ACC112 (cell line): Measurements from ENCODE around the gene NPB.

Experiments used
- H2AFZ ChIP-seq: fragments of 200-600 bp; sonication (generic); one replicate; pipeline ENCODE4 v1.6.0; 2017; ENCODE audit warnings: antibody characterized with exemption, low read length; ENCODE audit not compliant: unreplicated experiment
- H3K27ac ChIP-seq: fragments of 200-600 bp; sonication (generic); 2 replicates; pipeline ENCODE4 v1.5.1; 2014; ENCODE audit warnings: low read depth, mild to moderate bottlenecking, antibody characterized with exemption, low read length, moderate library complexity
- H3K27me3 ChIP-seq: fragments of 200-600 bp; sonication (generic); 2 replicates; pipeline ENCODE4 v1.6.1; 2014; ENCODE audit warnings: mild to moderate bottlenecking, antibody characterized with exemption, low read length, moderate library complexity, mixed read lengths; ENCODE audit not compliant: insufficient read depth
- H3K36me3 ChIP-seq: fragments of 200-600 bp; sonication (generic); 2 replicates; pipeline ENCODE4 v1.6.1; 2016; ENCODE audit warnings: mild to moderate bottlenecking, antibody characterized with exemption, low read length, moderate library complexity, mixed read lengths; ENCODE audit not compliant: insufficient read depth
- H3K4me1 ChIP-seq: fragments of 200-600 bp; sonication (generic); one replicate; pipeline ENCODE4 v1.6.1; 2016; ENCODE audit warnings: low read length, mixed read lengths; ENCODE audit not compliant: insufficient read depth, unreplicated experiment, control insufficient read depth
- H3K4me3 ChIP-seq: fragments of 200-600 bp; sonication (generic); 2 replicates; pipeline ENCODE4 v1.5.1; 2014; ENCODE audit warnings: mild to moderate bottlenecking, low read depth, low read length
- H3K79me2 ChIP-seq: fragments of 200-600 bp; sonication (generic); one replicate; pipeline ENCODE4 v1.6.0; 2016; ENCODE audit warnings: low read length; ENCODE audit not compliant: control insufficient read depth, unreplicated experiment, insufficient read depth

Gene NPB

GRCh38 chr17:81889602-81890001, 12.4 kb upstream of the NPB start:
- Histone ChIP-seq H3K4me3 (peak overlapping the region; percentile 99), H3K79me2 (peaks cover 58% of the 10 kb centered on the region), H3K27me3 (no peaks in the 10 kb centered on the region), H3K27ac (peak overlapping the region; percentile 78; the same call in 1 of the 2 replicates), H3K4me1 (peaks cover 29% of the 10 kb centered on the region), H3K36me3 (peaks cover 25% of the 10 kb centered on the region; the same call in 1 of the 2 replicates), H2AFZ (no peak overlapping the region)

- Histone ChIP-seq H3K36me3 (peaks cover 31% of the 10 kb centered on the region; the same call in 1 of the 2 replicates), H3K27ac (peak overlapping the region; percentile 78), H3K79me2 (peaks cover 54% of the 10 kb centered on the region)
Observed at GRCh38 chr17:81890447-81891302, 11.4 kb upstream of the NPB start.

DNA sequence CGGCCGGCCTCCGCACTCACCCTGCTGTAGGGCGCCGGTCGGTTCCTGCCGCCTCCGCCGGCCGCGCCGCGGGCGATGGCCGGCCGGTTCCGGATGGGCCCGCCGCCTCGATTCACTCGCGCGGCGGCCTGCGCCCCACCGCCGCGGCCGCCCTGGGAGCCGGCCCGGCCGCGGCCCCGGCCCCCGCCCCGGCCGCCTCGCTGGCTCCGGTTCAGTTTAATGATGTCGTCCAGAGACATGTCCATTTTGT, 10.8 kb upstream of the NPB start:
- Histone ChIP-seq H3K27ac (peak overlapping the region; percentile 78), H3K27me3 (no peaks in the 10 kb centered on the region), H3K4me1 (peaks cover 18% of the 10 kb centered on the region), H3K79me2 (peaks cover 52% of the 10 kb centered on the region), H2AFZ (no peak overlapping the region), H3K4me3 (peak overlapping the region; percentile 99), H3K36me3 (peaks cover 31% of the 10 kb centered on the region; the same call in 1 of the 2 replicates)

More at GRCh38 chr17:81890447-81891302, 11.4 kb upstream of the NPB start:
- H2AFZ ChIP-seq = peak overlapping the region; percentile 32
- H3K4me3 ChIP-seq = peak overlapping the region; percentile 99
- no peaks in the 10 kb centered on the region for H3K27me3 ChIP-seq
- peaks cover 22% of the 10 kb centered on the region for H3K4me1 ChIP-seq

- H3K27ac ChIP-seq = no peak overlapping the region
- H2AFZ ChIP-seq = no peak overlapping the region
- peaks cover 9% of the 10 kb centered on the region; the same call in 1 of the 2 replicates for H3K36me3 ChIP-seq
- no peak overlapping the region for H3K4me3 ChIP-seq
- H3K27me3 ChIP-seq = no peaks in the 10 kb centered on the region
- H3K79me2 ChIP-seq = peaks cover 22% of the 10 kb centered on the region
- peaks cover 26% of the 10 kb centered on the region for H3K4me1 ChIP-seq
Observed at GRCh38 chr17:81895400-81895799, 6.6 kb upstream of the NPB start.

GRCh38 chr17:81898029-81898866, 3.8 kb upstream of the NPB start:
- peaks cover 13% of the 10 kb centered on the region; the same call in 1 of the 2 replicates for H3K36me3 ChIP-seq
- peak overlapping the region; percentile 34; the same call in 1 of the 2 replicates for H3K4me3 ChIP-seq
- no peak overlapping the region for H2AFZ ChIP-seq
- H3K27ac ChIP-seq = peak overlapping the region; percentile 91
- H3K79me2 ChIP-seq = peaks cover 4% of the 10 kb centered on the region
- peaks cover 20% of the 10 kb centered on the region for H3K4me1 ChIP-seq
- no peaks in the 10 kb centered on the region for H3K27me3 ChIP-seq

DNA sequence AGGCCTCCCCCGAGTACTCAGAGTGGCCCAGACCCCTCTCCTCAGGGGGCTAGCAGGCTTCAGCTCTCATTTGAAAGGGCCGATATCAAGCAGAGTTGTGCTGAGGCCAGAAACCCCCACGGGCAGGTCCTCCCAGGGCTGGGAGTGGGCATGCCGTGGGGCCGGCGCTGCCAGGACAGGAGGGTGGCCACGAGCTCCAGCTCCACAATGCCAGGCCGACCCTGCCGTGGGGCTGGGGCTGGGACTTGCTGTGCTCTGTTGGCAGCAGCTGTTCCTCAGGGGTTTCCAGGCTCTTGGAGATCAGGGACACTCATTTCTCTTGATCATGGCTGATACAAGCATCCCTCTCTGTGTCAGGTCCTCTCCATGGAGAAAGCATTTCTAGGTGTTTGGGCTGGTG, 3.2 kb upstream of the NPB start:
- Histone ChIP-seq H3K4me1 (peaks cover 20% of the 10 kb centered on the region), H2AFZ (no peak overlapping the region), H3K27ac (peak overlapping the region; percentile 91), H3K27me3 (no peaks in the 10 kb centered on the region), H3K79me2 (peaks cover 4% of the 10 kb centered on the region), H3K4me3 (peak overlapping the region; percentile 34; the same call in 1 of the 2 replicates), H3K36me3 (peaks cover 13% of the 10 kb centered on the region; the same call in 1 of the 2 replicates)

- no peak overlapping the region for H3K4me3 ChIP-seq
- peaks cover 20% of the 10 kb centered on the region for H3K4me1 ChIP-seq
- peak overlapping the region; percentile 91 for H3K27ac ChIP-seq
- H2AFZ ChIP-seq = no peak overlapping the region
- peaks cover 10% of the 10 kb centered on the region; the same call in 1 of the 2 replicates for H3K36me3 ChIP-seq
- no peaks in the 10 kb centered on the region for H3K79me2 ChIP-seq
- H3K27me3 ChIP-seq = no peaks in the 10 kb centered on the region
Observed at GRCh38 chr17:81899514-81900166, 2.4 kb upstream of the NPB start.

DNA sequence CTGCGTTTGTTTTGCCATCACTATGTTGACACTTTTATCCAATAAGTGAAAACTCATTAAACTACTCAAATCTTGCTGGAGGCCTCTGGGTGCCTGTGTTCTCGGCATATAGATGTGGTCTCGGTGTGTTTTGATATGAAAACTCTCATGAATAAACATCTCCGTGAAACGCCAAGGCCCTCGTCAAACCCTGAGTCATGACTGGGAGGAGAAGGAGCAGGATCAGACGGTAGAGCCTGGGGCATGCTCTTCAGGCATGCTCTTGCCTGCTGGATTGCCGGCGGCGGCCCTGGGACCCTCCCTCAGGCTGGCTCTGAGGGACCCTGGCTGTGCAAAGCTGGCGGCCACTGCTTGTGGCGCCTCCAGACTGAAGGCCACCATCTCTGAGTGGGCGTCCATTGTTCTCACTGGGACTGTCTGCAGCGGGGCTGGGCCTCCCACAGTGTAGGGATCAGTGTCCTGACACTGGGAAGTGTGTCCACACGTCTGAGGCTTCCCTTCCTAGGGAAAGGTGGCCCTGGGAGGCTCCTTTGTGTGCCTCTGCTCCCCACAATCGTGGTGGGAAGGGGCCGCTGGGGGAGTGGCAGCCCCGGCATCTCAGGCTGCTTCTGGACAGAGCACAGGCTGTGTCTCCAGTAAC, 1.7 kb upstream of the NPB start:
- Histone ChIP-seq H2AFZ (no peak overlapping the region), H3K4me3 (no peak overlapping the region), H3K27me3 (no peaks in the 10 kb centered on the region), H3K79me2 (no peaks in the 10 kb centered on the region), H3K27ac (no peak overlapping the region), H3K36me3 (peaks cover 7% of the 10 kb centered on the region; the same call in 1 of the 2 replicates), H3K4me1 (peaks cover 20% of the 10 kb centered on the region)

DNA sequence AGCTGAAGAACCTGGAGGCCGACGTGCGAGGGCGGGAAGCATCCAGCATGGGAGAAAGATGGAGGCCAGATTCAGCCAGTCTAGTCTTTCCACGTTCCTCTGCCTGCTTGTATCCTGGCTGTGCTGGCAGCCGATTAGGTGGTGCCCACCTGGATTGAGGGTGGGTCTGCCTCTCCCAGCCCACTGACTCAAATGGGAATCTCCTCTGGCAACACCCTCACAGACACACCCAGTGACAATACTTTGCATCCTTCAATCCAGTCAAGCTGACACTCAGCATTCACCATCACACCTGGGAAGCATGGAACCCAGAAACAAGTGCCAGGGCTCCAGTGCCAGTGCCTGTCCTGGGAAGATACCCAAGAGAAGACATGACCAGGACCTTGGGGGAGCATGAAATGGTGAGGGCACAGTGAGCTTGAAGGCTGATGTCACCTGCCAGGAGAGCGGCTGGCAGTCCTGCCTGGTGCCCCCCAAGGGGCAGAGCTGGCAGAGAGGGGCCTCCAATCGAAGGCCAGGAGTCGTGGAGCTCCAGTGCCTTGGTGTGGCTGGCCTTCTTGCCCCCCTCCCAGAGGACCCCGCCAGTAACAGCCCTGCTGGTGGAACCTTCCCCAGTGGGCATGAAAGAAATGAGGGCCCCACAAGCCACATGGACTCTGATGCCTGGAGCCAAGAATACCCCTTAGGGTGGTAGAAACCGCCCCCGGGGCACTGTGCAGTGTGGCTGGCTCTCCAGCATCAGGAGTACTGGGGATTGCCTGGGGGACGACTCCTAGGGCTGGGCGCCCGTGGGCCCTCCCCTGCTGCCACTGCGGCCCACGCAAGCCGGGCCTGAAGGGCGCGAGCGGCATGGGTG, 643 bp upstream of the NPB start:
- Histone ChIP-seq H3K4me3 (peak overlapping the region; percentile 63; the same call in 1 of the 2 replicates), H3K27ac (no peak overlapping the region), H3K79me2 (no peaks in the 10 kb centered on the region), H2AFZ (no peak overlapping the region), H3K27me3 (no peaks in the 10 kb centered on the region), H3K36me3 (peaks cover 4% of the 10 kb centered on the region; the same call in 1 of the 2 replicates), H3K4me1 (peaks cover 20% of the 10 kb centered on the region)
